Smooth muscle cell of trachea (primary cell): Measurements from ENCODE around the gene EIF2B1. TPM values are rescaled to one million over a fixed set of nuclear protein-coding genes. Genes with fewer than 3 reads are reported as not detected.

ENCODE experiments used
- total RNA-seq: library from RNA; depleted of rRNA; stranded (reverse); fragments of >200 nt; gene quantifications from 2 replicates; pipeline ENCODE4 v1.2.1, GENCODE V29; 2014

Gene EIF2B1
- total RNA-seq, result 59.0 and 75.6 TPM in 2 replicates

DNA sequence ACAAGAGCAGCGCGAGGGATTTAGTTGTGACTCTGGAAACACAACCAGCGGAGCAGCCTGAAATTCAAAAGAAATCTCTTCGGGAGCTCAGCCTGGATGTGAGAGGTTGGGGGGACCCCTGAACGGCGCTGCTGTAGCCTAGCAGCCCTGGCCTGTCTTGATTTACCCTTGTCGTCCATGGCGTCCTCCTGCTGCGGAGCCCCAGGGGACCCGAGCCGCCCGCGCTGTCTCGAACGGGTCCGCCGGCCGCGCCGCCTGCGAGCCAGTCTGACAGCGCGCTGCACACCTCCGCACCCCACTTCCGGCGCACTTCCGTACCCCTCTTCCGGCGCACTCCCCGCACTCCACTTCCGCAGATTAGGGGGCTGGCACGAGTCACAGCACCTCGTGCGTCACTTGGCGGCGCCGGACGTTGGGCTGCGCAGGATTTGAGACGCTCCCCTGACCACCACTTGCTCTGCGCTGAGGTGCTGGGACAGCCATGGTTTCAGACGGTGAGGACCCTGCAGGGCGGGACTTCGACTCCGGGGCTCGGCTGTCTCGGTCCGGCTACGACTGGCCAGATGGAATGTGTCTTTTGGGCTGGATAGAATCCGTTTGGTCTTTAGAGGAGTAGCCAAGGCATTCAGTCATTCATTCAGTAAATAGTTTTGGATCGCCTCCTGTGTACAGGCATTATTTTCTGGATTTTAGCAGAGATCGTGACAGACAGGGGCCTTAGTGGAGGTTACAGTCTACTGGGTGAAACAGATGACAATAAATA is at the start of gene EIF2B1, which contains the start of gene GTF2H3:
TSS of gene EIF2B1 (minus strand) at position 308 of the 763 bp plus-strand sequence. CDS start at position 179, 129 bp downstream.
TSS of gene GTF2H3 (plus strand) at position 451 of the 763 bp plus-strand sequence. CDS start at position 482, 31 bp downstream.

DNA sequence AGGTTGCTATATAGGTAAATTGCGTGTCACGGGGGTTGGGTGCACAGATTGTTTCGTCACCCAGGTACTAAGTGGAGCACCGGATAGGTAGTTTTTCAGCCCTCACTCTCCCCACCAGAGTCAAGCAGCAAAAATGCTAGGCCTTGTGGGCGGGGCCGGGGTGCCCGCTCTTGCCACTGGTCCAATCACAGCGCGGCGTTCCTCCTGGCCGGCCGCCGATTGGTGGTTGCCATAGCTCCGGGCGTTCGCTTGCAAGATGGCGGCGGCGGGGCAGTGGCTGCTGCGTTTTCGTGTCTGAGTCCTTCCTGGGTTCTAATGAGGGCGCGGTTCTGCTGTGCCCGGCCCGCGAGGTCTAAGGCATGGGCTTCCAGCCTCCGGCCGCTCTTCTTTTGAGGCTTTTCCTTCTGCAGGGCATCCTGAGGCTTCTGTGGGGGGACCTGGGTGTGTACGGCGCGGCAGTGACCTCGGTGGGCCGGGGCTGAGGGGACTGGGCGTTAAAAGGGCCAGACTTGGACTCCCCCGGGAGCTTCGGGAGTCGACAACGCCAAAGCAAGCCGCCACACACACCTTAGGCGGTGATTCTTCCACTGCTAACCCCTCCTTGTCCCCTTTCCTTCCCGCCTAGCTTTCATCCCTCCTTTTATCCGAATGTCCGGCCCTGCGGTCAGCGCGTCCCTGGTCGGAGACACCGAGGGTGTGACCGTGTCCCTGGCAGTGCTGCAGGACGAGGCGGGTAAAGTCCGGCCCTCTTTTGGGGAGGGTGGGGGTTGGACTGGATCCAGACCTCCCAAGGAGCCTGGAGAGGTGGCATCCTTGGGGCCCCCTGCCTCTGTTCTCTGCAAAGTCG is 37.6 kb upstream of the EIF2B1 start, which contains the start of gene TCTN2:
TSS of gene TCTN2 (plus strand) at position 232 of the 847 bp plus-strand sequence. CDS start at position 360, 128 bp downstream.

DNA sequence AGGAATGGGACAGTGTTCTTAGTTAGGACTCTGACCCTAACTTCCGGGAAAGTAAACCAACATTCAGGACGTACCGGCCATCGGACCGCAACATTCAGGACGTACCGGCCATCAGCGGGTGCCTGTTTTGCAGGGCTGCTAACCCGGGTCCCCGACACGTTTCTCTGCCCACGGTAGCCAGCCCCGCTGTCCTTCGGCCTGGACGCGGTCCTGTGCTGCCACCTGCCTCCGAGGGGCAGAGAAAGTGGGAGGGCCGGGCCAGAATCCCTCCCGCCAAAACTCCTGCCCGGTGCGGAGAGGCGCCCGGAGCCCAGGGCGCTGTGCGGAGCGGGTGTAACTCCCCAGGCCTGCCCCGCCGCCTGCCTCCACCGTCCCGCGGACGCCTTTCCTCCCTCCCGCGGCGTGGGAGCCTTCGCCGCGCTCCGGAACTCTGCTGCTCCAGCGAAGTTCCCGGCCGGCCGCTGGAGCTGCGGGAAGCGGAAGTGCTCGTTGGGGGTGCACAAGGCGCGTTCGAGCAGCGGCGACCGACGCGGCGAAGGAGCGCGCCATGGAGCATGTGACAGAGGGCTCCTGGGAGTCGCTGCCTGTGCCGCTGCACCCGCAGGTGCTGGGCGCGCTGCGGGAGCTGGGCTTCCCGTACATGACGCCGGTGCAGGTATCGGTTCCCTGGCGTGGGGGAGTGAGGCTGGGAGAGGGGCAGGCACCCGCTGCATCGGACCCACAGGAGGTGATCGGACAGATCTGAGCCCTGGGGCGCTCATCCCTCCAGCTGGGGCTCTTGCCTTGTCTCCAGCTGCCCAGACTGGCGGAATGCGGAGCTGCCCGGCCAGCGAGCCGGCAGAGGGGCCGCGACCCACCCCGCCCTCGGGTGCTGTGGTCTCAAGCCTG is 31.6 kb downstream of the EIF2B1 start, which contains the start of gene DDX55:
TSS of gene DDX55 (plus strand) at position 498 of the 888 bp plus-strand sequence. CDS start at position 548, 50 bp downstream.

Other genes with a start within 250 kb of the EIF2B1 start
- gene KMT5A, start 249.6 kb downstream of the EIF2B1 start, total RNA-seq, result 56.3 and 61.2 TPM in 2 replicates
- 3.8 and 4.0 TPM in 2 replicates for gene RILPL2, start 197.0 kb downstream of the EIF2B1 start, total RNA-seq
- gene SNRNP35, start 175.5 kb downstream of the EIF2B1 start, total RNA-seq, result 23.8 and 32.4 TPM in 2 replicates
- 7.1 and 7.3 TPM in 2 replicates for gene RILPL1, start 100.0 kb downstream of the EIF2B1 start, total RNA-seq
- 369 and 390 TPM in 2 replicates for gene TMED2, start 49.1 kb downstream of the EIF2B1 start, total RNA-seq
- gene DDX55, start 31.6 kb downstream of the EIF2B1 start, total RNA-seq, result 15.5 and 16.4 TPM in 2 replicates
- gene GTF2H3, start 143 bp upstream of the EIF2B1 start, total RNA-seq, result 48.1 and 49.2 TPM in 2 replicates
- 10.8 and 12.4 TPM in 2 replicates for gene TCTN2, start 37.4 kb upstream of the EIF2B1 start, total RNA-seq
- gene ATP6V0A2, start 78.7 kb upstream of the EIF2B1 start, total RNA-seq, result 15.3 and 22.7 TPM in 2 replicates
- gene DNAH10, start 128.6 kb upstream of the EIF2B1 start, total RNA-seq, result 0.15 and 0.17 TPM in 2 replicates